NT2/D1 (cell line): ENCODE results near the gene CDC25B.

Experiments
- DNase-seq: peaks from one replicate; pipeline ENCODE4 v3.0.0-alpha.2; 2011; ENCODE audit warnings: low read depth, low spot score
- H3K27me3 ChIP-seq: 2 replicates; pipeline ENCODE4 v1.6.0; 2011; ENCODE audit warnings: mild to moderate bottlenecking; ENCODE audit not compliant: insufficient read length, insufficient read depth
- H3K36me3 ChIP-seq: 2 replicates; pipeline ENCODE4 v1.6.1; 2011; ENCODE audit warnings: mild to moderate bottlenecking, low read length, mixed read lengths; ENCODE audit not compliant: insufficient read depth, insufficient read length
- H3K4me1 ChIP-seq: 2 replicates; pipeline ENCODE4 v1.5.1; 2011; ENCODE audit not compliant: insufficient read depth, insufficient read length
- H3K4me3 ChIP-seq: 2 replicates; pipeline ENCODE4 v1.5.1; 2011; ENCODE audit warnings: low read depth; ENCODE audit not compliant: insufficient read length
- H3K9ac ChIP-seq: 2 replicates; pipeline ENCODE4 v1.6.0; 2011; ENCODE audit warnings: low read depth; ENCODE audit not compliant: insufficient read length
- H3K9me3 ChIP-seq: 2 replicates; pipeline ENCODE4 v1.5.1; 2011; ENCODE audit warnings: mild to moderate bottlenecking, low read length; ENCODE audit not compliant: insufficient read depth
- SUZ12 ChIP-seq: IDR thresholded peaks from 2 replicates; pipeline ENCODE4 v1.6.1; 2011; ENCODE audit not compliant: insufficient read length, insufficient read depth; ENCODE audit errors: extremely low read depth
- YY1 ChIP-seq: IDR thresholded peaks from 2 replicates; pipeline ENCODE4 v1.6.1; 2011; ENCODE audit not compliant: insufficient read length, insufficient read depth
- ZNF274 ChIP-seq: IDR thresholded peaks from 2 replicates; pipeline ENCODE4 v1.6.1; 2011; ENCODE audit warnings: mild to moderate bottlenecking, low read depth, low read length

The CDC25B gene

DNA sequence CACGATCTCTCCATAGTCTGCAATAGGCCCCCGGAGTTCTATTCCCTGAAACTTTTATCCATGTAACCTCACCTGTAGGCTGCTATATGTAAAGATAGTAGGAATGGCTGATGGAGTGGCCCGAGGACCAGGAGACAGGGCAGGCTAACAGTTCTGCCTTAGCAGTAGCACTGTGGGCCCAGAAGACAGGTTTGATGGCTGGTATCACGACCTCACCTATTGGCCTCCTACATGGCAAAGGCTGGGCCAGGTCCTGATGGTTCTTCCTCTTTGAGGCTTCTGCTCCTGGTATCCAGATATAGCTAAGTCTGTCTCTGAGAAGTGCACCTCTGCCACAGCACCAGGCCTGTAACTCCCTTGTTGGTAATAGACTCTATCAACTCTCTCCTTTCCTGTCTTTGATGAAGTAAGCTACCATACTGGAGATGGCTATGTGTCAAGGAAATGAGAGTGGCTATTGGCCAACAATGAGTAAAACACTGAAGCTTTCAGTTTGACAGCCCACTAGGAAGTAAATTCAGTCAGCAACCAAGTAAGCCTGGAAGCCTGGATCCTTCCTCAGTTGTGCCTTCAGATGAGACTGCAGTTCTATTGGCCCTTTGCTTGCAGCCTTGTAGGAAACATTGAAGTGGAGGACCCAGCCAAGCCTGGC lies 20.5 kb upstream of the CDC25B start:
- Histone ChIP-seq H3K9ac (no peak overlapping the region), H3K4me1 (no peaks in the 10 kb centered on the region), H3K27me3 (peaks cover 53% of the 10 kb centered on the region), H3K4me3 (no peak overlapping the region), H3K9me3 (no peaks in the 10 kb centered on the region), H3K36me3 (no peaks in the 10 kb centered on the region)
- no peak for DNase-seq
- TF ChIP-seq ZNF274 (no peak), YY1 (no peak), SUZ12 (no peak)

DNA sequence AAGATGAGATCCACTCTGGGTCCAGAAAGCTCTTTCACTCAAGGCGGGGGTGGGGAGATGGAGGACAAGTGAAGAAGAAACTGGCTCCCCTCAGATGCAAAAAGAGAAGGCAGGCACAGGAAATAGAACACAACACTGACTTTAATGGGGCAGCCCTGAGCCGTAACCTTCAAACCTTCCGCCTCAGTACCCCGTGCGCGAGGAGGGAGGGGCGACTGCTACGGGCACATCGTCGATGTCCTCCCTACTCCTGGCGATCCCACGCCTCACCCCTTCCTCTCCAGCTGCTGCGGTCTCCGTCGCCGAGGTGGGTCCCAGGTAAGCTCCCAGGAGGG lies 18.8 kb upstream of the CDC25B start:
- Histone ChIP-seq H3K27me3 (peaks cover 55% of the 10 kb centered on the region), H3K9ac (peak overlapping the region; percentile 79), H3K4me3 (peak overlapping the region; percentile 44), H3K9me3 (no peaks in the 10 kb centered on the region), H3K4me1 (peaks cover 2% of the 10 kb centered on the region), H3K36me3 (no peaks in the 10 kb centered on the region)
- DNase-seq = no peak
- TF ChIP-seq YY1 (no peak), ZNF274 (no peak), SUZ12 (no peak)

DNA sequence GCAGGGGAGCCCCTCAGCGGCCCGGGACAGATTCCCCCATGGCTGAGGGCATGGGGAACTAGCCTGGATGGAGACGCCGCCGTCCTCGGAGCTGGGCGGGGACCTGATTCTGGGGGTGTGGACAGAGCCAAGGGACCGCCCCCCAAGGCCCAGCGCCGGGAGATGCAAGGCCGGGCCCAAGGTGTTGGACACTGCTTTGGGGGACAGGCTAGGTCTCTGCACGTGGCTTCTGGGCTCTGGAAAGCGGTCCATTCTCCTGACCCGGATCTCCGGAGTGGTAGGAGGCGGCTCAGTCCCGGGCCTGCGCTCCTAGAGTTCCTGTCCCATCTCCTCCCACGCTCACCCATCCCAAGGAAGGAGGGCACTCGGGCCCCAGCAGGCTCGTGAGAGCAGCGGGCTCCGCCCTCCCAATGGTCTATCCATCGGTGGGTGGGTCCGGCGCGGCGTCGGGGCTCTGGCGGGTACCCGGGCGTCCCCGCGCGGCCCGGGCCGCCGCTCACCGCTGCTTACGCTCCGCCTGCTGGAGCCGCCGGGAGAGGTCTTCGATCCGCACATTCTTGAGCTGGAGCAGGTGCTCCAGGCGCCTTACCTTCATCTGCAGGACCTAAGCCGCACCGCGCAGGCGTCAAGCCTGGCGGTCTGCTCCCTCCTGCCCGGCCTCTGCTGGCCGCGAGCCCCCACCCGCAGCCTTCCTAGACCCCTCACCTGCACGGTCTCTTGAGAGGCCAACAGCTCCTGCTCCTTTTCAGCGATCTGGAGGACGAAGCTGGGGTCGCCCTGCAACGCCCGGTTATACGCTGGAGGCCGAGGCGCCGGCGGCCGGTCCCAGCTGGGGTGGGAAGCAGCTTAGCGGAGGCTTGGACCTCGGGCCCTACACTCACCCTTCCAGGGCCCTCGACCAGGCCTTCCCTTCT lies 18.1 kb upstream of the CDC25B start:
- H3K27me3 ChIP-seq = peaks cover 55% of the 10 kb centered on the region
- H3K36me3 ChIP-seq = no peaks in the 10 kb centered on the region
- H3K4me1 ChIP-seq = peaks cover 2% of the 10 kb centered on the region
- no peak for DNase-seq
- H3K9ac ChIP-seq = peak overlapping the region; percentile 79
- H3K9me3 ChIP-seq = no peaks in the 10 kb centered on the region
- peak overlapping the region; percentile 44 for H3K4me3 ChIP-seq
- TF ChIP-seq SUZ12 (peak; percentile 47), YY1 (no peak)

DNA sequence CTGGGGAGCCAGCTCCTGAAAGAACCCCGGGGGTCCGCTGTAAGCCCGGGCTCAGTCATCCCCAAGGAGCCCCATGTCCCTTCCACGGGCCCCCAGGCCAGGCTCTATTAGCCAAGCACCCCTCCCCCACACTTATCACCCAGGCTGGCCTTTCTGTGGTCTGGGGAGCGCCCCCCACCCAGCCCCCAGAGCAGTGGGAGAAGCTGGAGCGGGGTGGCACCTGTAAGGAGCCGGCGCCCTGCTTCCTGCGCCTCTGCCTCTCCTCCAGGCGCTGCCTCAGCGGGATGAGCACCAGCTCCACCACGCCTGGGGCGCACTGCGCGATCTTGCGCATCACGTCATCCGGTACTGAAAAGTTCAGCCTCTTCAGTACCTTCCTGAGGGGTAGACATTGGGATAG lies 17.1 kb upstream of the CDC25B start:
- no peak for TF ChIP-seq ZNF274
- no peak for TF ChIP-seq SUZ12
- no peak for TF ChIP-seq YY1
- no peak overlapping the region for H3K4me3 ChIP-seq
- no peak for DNase-seq
- H3K4me1 ChIP-seq = peaks cover 2% of the 10 kb centered on the region
- peaks cover 5% of the 10 kb centered on the region for H3K36me3 ChIP-seq
- H3K9ac ChIP-seq = no peak overlapping the region
- H3K9me3 ChIP-seq = no peaks in the 10 kb centered on the region
- peaks cover 55% of the 10 kb centered on the region for H3K27me3 ChIP-seq

DNA sequence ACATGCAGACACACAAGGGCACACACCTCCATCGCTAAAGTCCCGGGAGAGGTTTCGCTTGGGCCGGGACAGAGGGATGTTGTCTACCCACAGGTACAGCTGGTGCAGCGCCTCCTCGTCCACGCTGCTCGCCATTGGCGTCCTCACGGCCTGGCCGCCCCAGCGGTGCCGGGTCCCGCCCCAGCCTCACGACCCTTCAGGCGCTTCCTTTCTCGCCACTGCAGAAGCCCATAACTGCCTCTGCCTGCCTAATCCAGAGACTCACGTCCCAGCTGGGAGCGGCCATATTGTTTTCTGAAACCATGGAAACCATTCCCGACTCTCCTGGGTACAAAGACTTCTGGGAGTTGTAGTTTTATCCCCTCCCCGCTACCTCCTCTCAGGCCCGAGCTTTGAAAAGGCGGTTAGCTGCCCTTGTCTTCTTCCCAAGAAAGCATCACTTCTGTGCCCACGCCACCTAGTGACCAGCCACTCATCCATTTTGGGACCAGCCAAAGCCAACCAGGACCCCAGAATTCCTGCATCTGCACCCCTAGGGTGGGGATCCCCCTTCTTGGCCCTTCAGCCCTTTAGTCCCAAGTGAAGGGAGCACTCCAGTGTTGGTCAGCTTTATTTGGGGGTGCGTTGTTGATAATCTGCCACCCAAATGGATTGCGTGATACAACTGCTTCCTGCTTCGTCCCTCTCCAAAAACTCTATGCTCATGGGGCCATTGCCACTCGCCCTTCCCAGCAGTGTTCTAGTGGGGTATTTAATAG lies 14.8 kb upstream of the CDC25B start, which contains the start of gene SPEF1:
Gene SPEF1 (minus strand): TSS at position 296 of the 758 bp plus-strand sequence. CDS start 161 bp downstream, at position 135.
- DNase-seq = peak; percentile 95

DNA sequence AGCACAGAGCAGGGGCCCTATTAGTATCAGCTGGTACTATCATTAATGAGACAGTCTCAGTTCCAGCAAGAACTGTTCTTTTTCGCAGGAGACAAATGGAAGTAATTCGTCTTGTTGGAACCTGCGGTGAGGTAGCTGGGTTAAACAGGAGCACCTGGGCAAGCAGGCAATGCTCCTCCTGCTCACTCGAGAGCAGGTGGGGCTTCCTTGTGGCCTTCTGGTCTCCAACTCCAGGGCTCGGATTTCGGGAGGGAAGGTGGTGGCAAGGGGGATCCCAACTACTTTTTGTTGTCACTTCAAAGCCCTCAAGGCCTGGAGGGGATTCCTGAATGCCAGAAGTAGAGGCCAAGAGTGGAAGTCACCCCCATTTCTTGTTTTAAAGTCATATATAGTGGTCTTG lies 13.5 kb upstream of the CDC25B start:
- peaks cover 8% of the 10 kb centered on the region for H3K4me1 ChIP-seq
- no peak overlapping the region for H3K9ac ChIP-seq
- H3K9me3 ChIP-seq = no peaks in the 10 kb centered on the region; the same call in 1 of the 2 replicates
- H3K27me3 ChIP-seq = peaks cover 35% of the 10 kb centered on the region
- H3K36me3 ChIP-seq = peaks cover 19% of the 10 kb centered on the region
- TF ChIP-seq ZNF274 (no peak), YY1 (no peak), SUZ12 (no peak)
- DNase-seq = no peak
- no peak overlapping the region for H3K4me3 ChIP-seq

More for the DNA sequence above, 14.8 kb upstream of the CDC25B start, which contains the start of gene SPEF1:
- H3K9me3 ChIP-seq = no peaks in the 10 kb centered on the region; the same call in 1 of the 2 replicates
- peak within 1 kb of the TSS; percentile 47 for H3K9ac ChIP-seq
- H3K27me3 ChIP-seq = peaks cover 41% of the 10 kb centered on the region
- peaks cover 8% of the 10 kb centered on the region for H3K4me1 ChIP-seq
- H3K36me3 ChIP-seq = peaks cover 19% of the 10 kb centered on the region
- peak within 1 kb of the TSS; percentile 19 for H3K4me3 ChIP-seq
- peak; percentile 92 for TF ChIP-seq YY1
- no peak for TF ChIP-seq ZNF274

DNA sequence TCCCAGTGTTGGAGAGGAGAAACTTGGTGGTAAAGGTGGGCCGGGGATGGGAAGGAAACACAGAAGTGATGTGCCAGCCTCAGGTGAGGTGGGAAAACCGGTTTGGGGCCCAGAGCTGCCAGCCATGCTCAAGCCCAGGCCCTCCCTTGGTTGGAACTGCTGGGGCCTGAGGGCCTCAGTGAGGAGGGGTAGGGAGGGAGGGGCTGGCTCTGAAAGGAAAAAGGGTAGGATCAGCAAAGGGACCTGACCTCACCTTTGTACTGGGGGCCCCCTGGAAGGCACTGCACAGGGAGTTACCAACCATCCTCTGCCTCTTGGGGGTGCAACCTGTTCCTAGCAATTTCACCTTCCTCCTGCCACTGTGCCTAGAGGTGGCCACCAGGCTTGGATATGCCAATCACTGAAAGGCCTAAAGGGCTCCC lies 13.0 kb upstream of the CDC25B start:
- H3K36me3 ChIP-seq = peaks cover 19% of the 10 kb centered on the region
- DNase-seq = no peak
- TF ChIP-seq SUZ12 (no peak), YY1 (no peak), ZNF274 (no peak)
- no peak overlapping the region for H3K9ac ChIP-seq
- no peak overlapping the region for H3K4me3 ChIP-seq
- peaks cover 8% of the 10 kb centered on the region for H3K4me1 ChIP-seq
- H3K9me3 ChIP-seq = no peaks in the 10 kb centered on the region; the same call in 1 of the 2 replicates
- H3K27me3 ChIP-seq = peaks cover 33% of the 10 kb centered on the region
